Dermis microvascular lymphatic vessel endothelial cell (primary cell): ENCODE data around the gene SCOC. TPM values are rescaled to one million over a fixed set of nuclear protein-coding genes. Genes with fewer than 3 reads are reported as not detected.

Experiments
- total RNA-seq: library from RNA; depleted of rRNA; stranded (reverse); fragments of >200 nt; gene quantifications from 2 replicates; pipeline ENCODE4 v1.2.1, GENCODE V29; 2014

Gene SCOC
- total RNA-seq, 1 donor from 2014 or later, result 34.8 TPM

Other genes starting within 250 kb of the SCOC start
- gene MAML3, start 219.5 kb upstream of the SCOC start, total RNA-seq, result 4.4 TPM in 2 replicates
- gene CLGN, start 54.0 kb downstream of the SCOC start, total RNA-seq, result 0.13 and 0.26 TPM in 2 replicates
- not detected in 2 replicates for gene MGAT4D, start 124.6 kb downstream of the SCOC start, total RNA-seq
- gene ELMOD2, start 150.5 kb downstream of the SCOC start, total RNA-seq, result 11.5 and 11.6 TPM in 2 replicates
- gene UCP1, start 195.3 kb downstream of the SCOC start, total RNA-seq, result not detected in 2 replicates